SK-N-SH (cell line): Measurements from ENCODE around the gene CYSTM1. TPM values are rescaled to one million over a fixed set of nuclear protein-coding genes. Genes with fewer than 3 reads are reported as not detected.

Experiments used
- CTCF ChIA-PET: fragments of 300-600, 350-600 bp; formaldehyde crosslinking; extraction: SDS; loops from one replicate; lab custom pipeline; 2021; lab: Yijun Ruan, JAX
- POLR2A ChIA-PET: fragments of 350-600 bp; sonication (Branson Sonifier 250); formaldehyde crosslinking; extraction: SDS; loops from one replicate; lab custom pipeline; 2020; ENCODE audit warnings: antibody characterized with exemption, inconsistent platforms; lab: Yijun Ruan, JAX
- DNase-seq: peaks from one replicate; pipeline ENCODE4 v3.0.0; 2012
- H2AFZ ChIP-seq: fragments of 200-600 bp; sonication (generic); 2 replicates; pipeline ENCODE4 v1.8.1; 2016; ENCODE audit warnings: antibody characterized with exemption, mild to moderate bottlenecking, low read depth
- H3F3A ChIP-seq: fragments of 200-600 bp; sonication (generic); replicated peaks from 2 replicates; pipeline ENCODE3; 2016; ENCODE audit warnings: antibody characterized with exemption, mild to moderate bottlenecking; ENCODE audit not compliant: insufficient read depth
- H3K27ac ChIP-seq, 2 experiments: fragments of 200-500 bp in 1 of 2; fragments of 200-600 bp in 1 of 2; sonication (Bioruptor generic) in 1 of 2; sonication (generic), shearing (Covaris generic) in 1 of 2; 2 replicates each; pipeline versions ENCODE4 v1.5.1 to v1.6.1; 2014 to 2016; ENCODE audit warnings: low read depth in 2 of 2, inconsistent platforms in 1 of 2, low read length in 1 of 2, mild to moderate bottlenecking in 1 of 2, mixed read lengths in 1 of 2
- H3K27me3 ChIP-seq: fragments of 200-600 bp; sonication (generic), shearing (Covaris generic); 2 replicates; pipeline ENCODE4 v1.6.1; 2016; ENCODE audit warnings: mixed run types; ENCODE audit not compliant: insufficient read depth
- H3K36me3 ChIP-seq, 2 experiments: fragments of 200-500 bp in 1 of 2; fragments of 200-600 bp in 1 of 2; sonication (Bioruptor generic) in 1 of 2; sonication (generic) in 1 of 2; replicated peaks in 1 of 2; 2 replicates each; pipeline versions ENCODE3 to v1.5.1; 2014 to 2016; ENCODE audit warnings: low read length in 1 of 2, mild to moderate bottlenecking in 1 of 2; ENCODE audit not compliant: insufficient read depth in 2 of 2, control insufficient read depth in 1 of 2
- H3K4me1 ChIP-seq, 2 experiments: fragments of 200-500 bp in 1 of 2; fragments of 200-600 bp in 1 of 2; sonication (Bioruptor generic) in 1 of 2; sonication (generic), shearing (Covaris generic) in 1 of 2; 2 replicates each; pipeline versions ENCODE4 v1.5.1 to v1.6.1; 2014 to 2016; ENCODE audit warnings: low read depth in 1 of 2, low read length in 1 of 2, mixed run types in 1 of 2; ENCODE audit not compliant: insufficient read depth in 2 of 2, control insufficient read depth in 1 of 2
- H3K4me2 ChIP-seq: fragments of 200-600 bp; sonication (generic), shearing (Covaris generic); 2 replicates; pipeline ENCODE4 v1.6.1; 2017; ENCODE audit warnings: mixed run types
- H3K4me3 ChIP-seq, 2 experiments: fragments of 200-500 bp in 1 of 2; fragments of 200-600 bp in 1 of 2; sonication (Bioruptor generic) in 1 of 2; sonication (generic), shearing (Covaris generic) in 1 of 2; 2 replicates each; pipeline versions ENCODE4 v1.5.1 to v1.8.1; 2014 to 2016; ENCODE audit warnings: low read depth in 2 of 2, inconsistent platforms in 1 of 2, low read length in 1 of 2, mild to moderate bottlenecking in 1 of 2, mixed read lengths in 1 of 2, moderate library complexity in 1 of 2
- H3K79me2 ChIP-seq: fragments of 200-600 bp; sonication (generic); 2 replicates; pipeline ENCODE4 v1.8.1; 2017; ENCODE audit warnings: mild to moderate bottlenecking; ENCODE audit not compliant: insufficient read depth
- H3K9ac ChIP-seq: fragments of 200-600 bp; sonication (generic); 2 replicates; pipeline ENCODE4 v1.6.1; 2017; ENCODE audit warnings: mixed run types
- H3K9me2 ChIP-seq: fragments of 200-600 bp; sonication (generic); 2 replicates; pipeline ENCODE4 v1.6.1; 2017; ENCODE audit warnings: mixed run types
- H3K9me3 ChIP-seq: fragments of 200-600 bp; sonication (generic); 2 replicates; pipeline ENCODE4 v1.6.1; 2017; ENCODE audit warnings: mixed run types, mild to moderate bottlenecking, moderate library complexity
- H4K20me1 ChIP-seq: fragments of 200-600 bp; sonication (generic); 2 replicates; pipeline ENCODE4 v1.6.1; 2017; ENCODE audit warnings: mild to moderate bottlenecking, mixed run types; ENCODE audit not compliant: insufficient read depth
- CHD2 ChIP-seq: fragments of 150-350 bp; IDR thresholded peaks from 2 replicates; pipeline ENCODE4 v1.6.1; 2018; ENCODE audit warnings: low read length; ENCODE audit not compliant: partially characterized antibody
- ELF1 ChIP-seq: IDR thresholded peaks from 2 replicates; pipeline ENCODE4 v1.4.0; 2012
- EP300 ChIP-seq, 2 experiments: IDR thresholded peaks; 2 replicates each; pipeline versions ENCODE4 v1.4.0 to v1.6.1; 2012; ENCODE audit warnings: borderline replicate concordance in 1 of 2, low read depth in 1 of 2, low read length in 1 of 2
- FOXM1 ChIP-seq: IDR thresholded peaks from 2 replicates; pipeline ENCODE4 v1.4.0; 2012; ENCODE audit warnings: low read depth, mild to moderate bottlenecking
- GABPA ChIP-seq: IDR thresholded peaks from 2 replicates; pipeline ENCODE4 v1.4.0; 2012; ENCODE audit warnings: low read depth, mild to moderate bottlenecking
- JUND ChIP-seq: IDR thresholded peaks from 2 replicates; pipeline ENCODE4 v1.4.0; 2012
- MXI1 ChIP-seq: IDR thresholded peaks from 2 replicates; pipeline ENCODE4 v1.6.1; 2012; ENCODE audit warnings: mild to moderate bottlenecking, low read depth, low read length, improper control_type of control experiment
- NFIC ChIP-seq: IDR thresholded peaks from 2 replicates; pipeline ENCODE4 v1.4.0; 2012; ENCODE audit warnings: borderline replicate concordance
- RAD21 ChIP-seq: IDR thresholded peaks from 2 replicates; pipeline ENCODE4 v1.6.1; 2012; ENCODE audit warnings: mild to moderate bottlenecking, low read length
- RCOR1 ChIP-seq: fragments of 150-350 bp; IDR thresholded peaks from 2 replicates; pipeline ENCODE4 v1.6.1; 2017; ENCODE audit warnings: antibody characterized with exemption, low read length
- REST ChIP-seq: IDR thresholded peaks from 2 replicates; pipeline ENCODE4 v1.6.1; 2012; ENCODE audit warnings: mild to moderate bottlenecking, low read depth, low read length, moderate library complexity
- SIN3A ChIP-seq: IDR thresholded peaks from 2 replicates; pipeline ENCODE4 v1.6.1; 2012; ENCODE audit warnings: low read depth, mild to moderate bottlenecking, low read length, moderate library complexity, borderline replicate concordance
- SMC3 ChIP-seq: IDR thresholded peaks from 2 replicates; pipeline ENCODE4 v1.6.1; 2012; ENCODE audit warnings: low read depth, low read length, improper control_type of control experiment
- TEAD4 ChIP-seq: IDR thresholded peaks from 2 replicates; pipeline ENCODE4 v1.4.0; 2012; ENCODE audit warnings: mild to moderate bottlenecking, borderline replicate concordance; ENCODE audit not compliant: insufficient read depth
- USF1 ChIP-seq: IDR thresholded peaks from 2 replicates; pipeline ENCODE4 v1.4.0; 2012; ENCODE audit warnings: low read depth, borderline replicate concordance
- WGBS: methylation state at CpG from one replicate; pipeline ENCODE4 v1.1.6; 2017; ENCODE audit warnings: low lambda C conversion rate; 5-methylcytosine and 5-hydroxymethylcytosine counted together
- polyA plus RNA-seq, 3 experiments: library from polyadenylated mRNA; depleted of rRNA; stranded (reverse); fragments of >200 nt; gene quantifications; 2 replicates each; pipeline ENCODE4 v1.2.3, GENCODE V29; 2012
- TF ChIP-seq, protein P1 (sequence below): IDR thresholded peaks from 2 replicates; pipeline ENCODE4 v1.4.0; 2012; ENCODE audit warnings: low read depth, borderline replicate concordance

Gene CYSTM1
- polyA plus RNA-seq, 1 of the 3 experiments (the other 2 are of a cell fraction): 27.1 TPM

- no peaks in the 10 kb centered on the region for H3K36me3 ChIP-seq
- no peak for TF ChIP-seq RCOR1
- TF ChIP-seq CHD2: no peak
- no peak for TF ChIP-seq SMC3
- TF ChIP-seq FOXM1: no peak
- TF ChIP-seq USF1: no peak
- no peak for TF ChIP-seq RAD21
- no peak for TF ChIP-seq MXI1
- no peak for TF ChIP-seq TEAD4
- no peak for TF ChIP-seq GABPA
- no peak for TF ChIP-seq JUND
- TF ChIP-seq EP300 (IDR thresholded peaks at IDR 0.05; ENCODE audit: borderline replicate concordance in 1 of 2, low read depth in 1 of 2, low read length in 1 of 2): no peak
- TF ChIP-seq NFIC: no peak
- TF ChIP-seq, protein P1, sequence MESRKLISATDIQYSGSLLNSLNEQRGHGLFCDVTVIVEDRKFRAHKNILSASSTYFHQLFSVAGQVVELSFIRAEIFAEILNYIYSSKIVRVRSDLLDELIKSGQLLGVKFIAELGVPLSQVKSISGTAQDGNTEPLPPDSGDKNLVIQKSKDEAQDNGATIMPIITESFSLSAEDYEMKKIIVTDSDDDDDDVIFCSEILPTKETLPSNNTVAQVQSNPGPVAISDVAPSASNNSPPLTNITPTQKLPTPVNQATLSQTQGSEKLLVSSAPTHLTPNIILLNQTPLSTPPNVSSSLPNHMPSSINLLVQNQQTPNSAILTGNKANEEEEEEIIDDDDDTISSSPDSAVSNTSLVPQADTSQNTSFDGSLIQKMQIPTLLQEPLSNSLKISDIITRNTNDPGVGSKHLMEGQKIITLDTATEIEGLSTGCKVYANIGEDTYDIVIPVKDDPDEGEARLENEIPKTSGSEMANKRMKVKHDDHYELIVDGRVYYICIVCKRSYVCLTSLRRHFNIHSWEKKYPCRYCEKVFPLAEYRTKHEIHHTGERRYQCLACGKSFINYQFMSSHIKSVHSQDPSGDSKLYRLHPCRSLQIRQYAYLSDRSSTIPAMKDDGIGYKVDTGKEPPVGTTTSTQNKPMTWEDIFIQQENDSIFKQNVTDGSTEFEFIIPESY: no peak
- no peak for TF ChIP-seq REST
- TF ChIP-seq ELF1: no peak
- no peak for TF ChIP-seq SIN3A
- 91% methylated on average over 3 of the region's 3 CpGs for WGBS
- H4K20me1 ChIP-seq: peaks cover 24% of the 10 kb centered on the region
- H3K4me3 ChIP-seq: no peak overlapping the region
- H2AFZ ChIP-seq: no peak overlapping the region
- H3K4me1 ChIP-seq: peaks cover 0 to 8% of the 10 kb centered on the region in 2 experiments; a peak in 1 of 4 replicates
- H3K27me3 ChIP-seq: no peaks in the 10 kb centered on the region
- no peak overlapping the region for H3K4me2 ChIP-seq
- no peaks in the 10 kb centered on the region for H3K9me2 ChIP-seq
- H3K27ac ChIP-seq: no peak overlapping the region
- H3K79me2 ChIP-seq: no peaks in the 10 kb centered on the region
- CTCF ChIA-PET: interaction anchor here (0.7 to 8.0 kb wide), 35 partner anchors 10 to 510 kb away, joined by 3 to 166 read pairs (median 5); partner anchors contain the start of genes NRG2 and PURA
- peaks cover 7% of the 10 kb centered on the region for H3F3A ChIP-seq
- POLR2A ChIA-PET: interaction anchor here (0.9 kb wide), 1 partner anchor 29 kb away, joined by 3 read pairs; no protein-coding TSS in a partner anchor
- no peak for DNase-seq
- H3K9ac ChIP-seq: no peak overlapping the region
- no peaks in the 10 kb centered on the region for H3K9me3 ChIP-seq
Observed at GRCh38 chr5:140143521-140144258, 31.3 kb upstream of the CYSTM1 start.
